GM21723 (cell line): ENCODE results near the gene IL17RA.
"Not testable (repeated sequence)": the region's sequence is repeated elsewhere in the genome, so short reads cannot be mapped to it uniquely, and the experiment has no call there.

Experiments
- ATAC-seq: cut with Tn5 transposase; IDR thresholded peaks from one replicate; pipeline ENCODE4 v1.9.1; 2021; ENCODE audit warnings: mild to moderate bottlenecking, moderate library complexity; ENCODE audit not compliant: unreplicated experiment

IL17RA gene

GRCh38 chr22:17120281-17120680, 35.5 kb downstream of the IL17RA start:
- no peak for ATAC-seq

GRCh38 chr22:17120711-17121232, 36.0 kb downstream of the IL17RA start:
- ATAC-seq = no peak

GRCh38 chr22:17121233-17122195, 36.7 kb downstream of the IL17RA start, which contains the start of gene TMEM121B:
Gene TMEM121B, minus strand, starts transcription at chr22:17121360. Its CDS starts 233 bp downstream, at chr22:17121127.
- no peak for ATAC-seq

GRCh38 chr22:17130199-17130598, 45.4 kb downstream of the IL17RA start:
- no peak for ATAC-seq

- no peak for ATAC-seq
Measured at GRCh38 chr22:17131686-17132085, 46.9 kb downstream of the IL17RA start.

- no peak for ATAC-seq
Measured at GRCh38 chr22:17132112-17132511, 47.3 kb downstream of the IL17RA start.

GRCh38 chr22:17133137-17133536, 48.3 kb downstream of the IL17RA start:
- no peak for ATAC-seq

GRCh38 chr22:17135153-17135760, 50.5 kb downstream of the IL17RA start:
- ATAC-seq = no peak

GRCh38 chr22:17137170-17137569, 52.4 kb downstream of the IL17RA start:
- ATAC-seq = no peak

GRCh38 chr22:17137861-17138425, 53.1 kb downstream of the IL17RA start:
- ATAC-seq = no peak

- no peak for ATAC-seq
Measured at GRCh38 chr22:17138513-17138912, 53.7 kb downstream of the IL17RA start.

- no peak for ATAC-seq
Measured at GRCh38 chr22:17140022-17140421, 55.2 kb downstream of the IL17RA start.

- ATAC-seq = no peak
Measured at GRCh38 chr22:17140826-17141766, 56.3 kb downstream of the IL17RA start.

- no peak for ATAC-seq
Measured at GRCh38 chr22:17143101-17143500, 58.3 kb downstream of the IL17RA start.

GRCh38 chr22:17143826-17144225, 59.0 kb downstream of the IL17RA start:
- no peak for ATAC-seq

GRCh38 chr22:17145021-17145680, 60.4 kb downstream of the IL17RA start:
- ATAC-seq = no peak

GRCh38 chr22:17147458-17147857, 62.7 kb downstream of the IL17RA start:
- not testable (repeated sequence) for ATAC-seq

- ATAC-seq = no peak
Measured at GRCh38 chr22:17149076-17149815, 64.4 kb downstream of the IL17RA start.

- ATAC-seq = no peak
Measured at GRCh38 chr22:17152340-17152739, 67.5 kb downstream of the IL17RA start.
